Kidney (tissue), 14 donors: Measurements from ENCODE around the gene VSX1. TPM values are rescaled to one million over a fixed set of nuclear protein-coding genes. Genes with fewer than 3 reads are reported as not detected.

Experiments
- DNase-seq, 5 donors: peaks; one replicate each; pipeline ENCODE4 v3.0.0-alpha.2; 2013 to 2020
- FAIRE-seq: peaks from 2 replicates; lab custom pipeline; 2012; peaks lifted over from hg19 to GRCh38; lab: Jason Lieb, UNC
- H3K27ac ChIP-seq, 2 donors: one replicate each; pipeline ENCODE4 v1.7.0; 2013; ENCODE audit warnings: low read depth in 2 of 2, low read length in 2 of 2, inconsistent platforms in 1 of 2
- H3K27me3 ChIP-seq: one replicate; pipeline ENCODE4 v1.7.1; 2013; ENCODE audit warnings: low read length, inconsistent platforms; ENCODE audit not compliant: control insufficient read depth, insufficient read depth
- H3K36me3 ChIP-seq, 3 donors: one replicate each; pipeline versions ENCODE4 v1.7.0 to v1.7.1; 2013; ENCODE audit warnings: low read length in 3 of 3, control low read depth in 1 of 3, inconsistent platforms in 1 of 3; ENCODE audit not compliant: insufficient read depth in 3 of 3, control insufficient read depth in 2 of 3
- H3K4me1 ChIP-seq, 3 donors: one replicate each; pipeline versions ENCODE4 v1.7.0 to v1.7.1; 2013; ENCODE audit warnings: low read length in 3 of 3, inconsistent platforms in 1 of 3, low read depth in 1 of 3; ENCODE audit not compliant: control insufficient read depth in 2 of 3, insufficient read depth in 2 of 3
- H3K4me3 ChIP-seq, 3 donors: one replicate each; pipeline versions ENCODE4 v1.7.0 to v1.8.1; 2013; ENCODE audit warnings: low read length in 3 of 3, control low read depth in 1 of 3, inconsistent platforms in 1 of 3
- H3K9ac ChIP-seq, 3 donors: one replicate each; pipeline versions ENCODE4 v1.7.0 to v1.7.1; 2013; ENCODE audit warnings: low read length in 3 of 3, control low read depth in 1 of 3, inconsistent platforms in 1 of 3
- H3K9me3 ChIP-seq, 3 donors: one replicate each; pipeline versions ENCODE4 v1.7.0 to v1.7.1; 2013; ENCODE audit warnings: low read length in 3 of 3, control low read depth in 1 of 3, inconsistent platforms in 1 of 3; ENCODE audit not compliant: control insufficient read depth in 2 of 3, insufficient read depth in 1 of 3
- intact Hi-C: fragments of 100-400 bp; cut with DNase I; formaldehyde crosslinking; loops from one replicate; pipeline ENCODE4 v1.11.1; 2022
- polyA plus RNA-seq: library from polyadenylated mRNA; stranded (reverse); fragments of 350-450 nt; fragmentation: Illumina TruSeq; extraction: RNeasy Lipid Tissue Mini Kit (QIAGEN cat#74804); gene quantifications from one replicate; pipeline ENCODE4 v1.2.3, GENCODE V29; 2014; ENCODE audit warnings: low read depth, low replicate concordance; ENCODE audit not compliant: insufficient read depth
- total RNA-seq: library from RNA; stranded (reverse); fragmentation: NEBNext Ultra II Directional; extraction: Animal tissue kit (Norgen Biotek cat#: 25700); gene quantifications from one replicate; pipeline ENCODE4 v1.2.1, GENCODE V29; 2021
- TF ChIP-seq, protein P1 (sequence below): IDR thresholded peaks from 3 replicates; pipeline ENCODE4 v1.5.1; 2012; ENCODE audit warnings: mild to moderate bottlenecking, moderate library complexity, borderline replicate concordance; ENCODE audit not compliant: insufficient read depth; ENCODE audit errors: extremely low read depth
- donor health status: control.
- donor health status: control.
- donor health status: control.
- donor health status: control.
- donor health status: control.
- donor health status: DM: yes; HTN: yes; CAD: no.
- donor health status: Normal renal cell carcinoma (clear cell type).

The VSX1 gene
- total and polyA plus RNA-seq, 2 donors from 2014 or later = 0.41 TPM; not detected in 1

DNA sequence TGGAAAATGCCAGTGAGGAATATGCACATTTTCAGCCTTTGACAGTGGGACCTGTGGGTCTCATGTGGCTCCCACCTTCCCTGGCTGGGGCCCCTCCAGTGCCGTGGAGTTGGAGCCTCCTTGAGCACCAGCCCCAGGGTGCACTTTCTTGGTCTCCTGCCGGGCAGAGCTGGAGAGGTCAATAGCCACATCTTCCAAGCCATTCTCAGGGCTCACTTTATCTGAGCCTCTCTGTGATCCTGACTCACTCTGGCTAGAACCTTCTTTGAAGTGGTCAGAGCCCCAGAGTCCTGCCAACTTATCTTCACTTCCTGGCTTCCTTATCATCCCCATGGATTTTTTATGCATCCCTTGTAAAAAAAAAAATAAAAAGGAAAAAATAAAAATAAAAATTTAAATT is 5.7 kb downstream of the VSX1 start:
- no peak overlapping the region for H3K27ac ChIP-seq
- no peaks in the 10 kb centered on the region for H3K36me3 ChIP-seq
- H3K4me3 ChIP-seq = no peak overlapping the region
- no peaks in the 10 kb centered on the region for H3K4me1 ChIP-seq
- FAIRE-seq = no peak
- peaks cover 27% of the 10 kb centered on the region for H3K27me3 ChIP-seq
- no peak overlapping the region for H3K9ac ChIP-seq
- TF ChIP-seq, protein P1, sequence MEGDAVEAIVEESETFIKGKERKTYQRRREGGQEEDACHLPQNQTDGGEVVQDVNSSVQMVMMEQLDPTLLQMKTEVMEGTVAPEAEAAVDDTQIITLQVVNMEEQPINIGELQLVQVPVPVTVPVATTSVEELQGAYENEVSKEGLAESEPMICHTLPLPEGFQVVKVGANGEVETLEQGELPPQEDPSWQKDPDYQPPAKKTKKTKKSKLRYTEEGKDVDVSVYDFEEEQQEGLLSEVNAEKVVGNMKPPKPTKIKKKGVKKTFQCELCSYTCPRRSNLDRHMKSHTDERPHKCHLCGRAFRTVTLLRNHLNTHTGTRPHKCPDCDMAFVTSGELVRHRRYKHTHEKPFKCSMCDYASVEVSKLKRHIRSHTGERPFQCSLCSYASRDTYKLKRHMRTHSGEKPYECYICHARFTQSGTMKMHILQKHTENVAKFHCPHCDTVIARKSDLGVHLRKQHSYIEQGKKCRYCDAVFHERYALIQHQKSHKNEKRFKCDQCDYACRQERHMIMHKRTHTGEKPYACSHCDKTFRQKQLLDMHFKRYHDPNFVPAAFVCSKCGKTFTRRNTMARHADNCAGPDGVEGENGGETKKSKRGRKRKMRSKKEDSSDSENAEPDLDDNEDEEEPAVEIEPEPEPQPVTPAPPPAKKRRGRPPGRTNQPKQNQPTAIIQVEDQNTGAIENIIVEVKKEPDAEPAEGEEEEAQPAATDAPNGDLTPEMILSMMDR = no peak
- DNase-seq = no peak
- intact Hi-C loops = no loop called here
- no peaks in the 10 kb centered on the region for H3K9me3 ChIP-seq

DNA sequence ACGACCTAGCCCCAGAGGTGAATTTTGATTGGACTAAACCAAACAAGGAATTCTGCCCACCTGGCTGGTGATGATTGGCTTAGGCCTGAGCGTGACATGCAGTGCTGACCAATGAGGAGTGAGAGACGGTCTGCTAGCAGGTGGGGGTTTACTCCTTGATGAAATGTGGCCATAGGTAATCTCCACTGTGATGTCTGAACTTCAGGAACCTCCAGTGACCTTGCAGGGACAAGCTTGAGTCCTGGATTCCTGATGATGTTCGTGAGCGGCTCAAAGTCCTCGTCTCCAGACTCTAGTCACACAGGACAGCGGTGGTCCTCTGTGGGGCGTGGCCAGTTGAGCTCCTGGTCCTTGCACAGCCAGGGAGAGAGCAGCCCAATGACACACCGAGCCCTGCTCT is 8.4 kb downstream of the VSX1 start:
- H3K27ac ChIP-seq = no peak overlapping the region
- H3K36me3 ChIP-seq = no peaks in the 10 kb centered on the region
- no peak overlapping the region for H3K4me3 ChIP-seq
- H3K9me3 ChIP-seq = no peaks in the 10 kb centered on the region
- H3K27me3 ChIP-seq = peaks cover 15% of the 10 kb centered on the region
- H3K4me1 ChIP-seq = no peaks in the 10 kb centered on the region
- DNase-seq = no peak
- TF ChIP-seq, protein P1 = no peak
- H3K9ac ChIP-seq = no peak overlapping the region
- no peak for FAIRE-seq
- intact Hi-C loops = loop anchor here (5.0 kb wide), 1 partner anchor 114 kb away; no protein-coding TSS in a partner anchor

DNA sequence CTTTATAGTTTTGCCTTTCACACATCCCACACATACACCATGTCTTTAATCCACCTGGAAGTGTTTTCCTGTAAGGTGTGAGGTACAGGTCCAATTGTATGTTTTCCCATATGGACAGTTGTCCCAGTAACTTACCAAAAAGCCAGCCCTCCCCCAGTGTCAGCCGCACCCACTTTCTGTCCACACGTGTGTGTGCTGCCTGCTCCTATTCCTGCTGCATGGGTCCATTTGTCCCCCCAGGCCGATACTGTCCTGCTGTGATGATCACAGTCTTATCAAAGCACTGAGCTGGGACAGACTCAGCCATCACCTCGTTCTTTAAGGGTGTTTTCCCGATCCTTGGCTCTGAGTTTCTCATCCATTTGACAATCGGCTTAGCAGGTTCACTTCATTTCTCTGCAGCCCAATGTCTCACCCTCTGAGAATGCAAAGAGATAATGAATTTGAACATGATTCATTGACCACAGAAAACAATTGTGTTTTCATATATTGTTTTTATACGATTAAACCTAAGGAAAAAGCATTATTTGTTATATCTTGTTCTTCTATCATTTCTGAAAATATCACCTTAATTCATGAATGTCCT is 9.6 kb downstream of the VSX1 start:
- DNase-seq (no peak), FAIRE-seq (no peak)
- no peaks in the 10 kb centered on the region for H3K36me3 ChIP-seq
- H3K4me1 ChIP-seq = no peaks in the 10 kb centered on the region
- intact Hi-C loops = loop anchor here (5.0 kb wide), 1 partner anchor 115 kb away; no protein-coding TSS in a partner anchor
- H3K4me3 ChIP-seq = no peak overlapping the region
- no peak overlapping the region for H3K27ac ChIP-seq
- H3K9ac ChIP-seq = no peak overlapping the region
- H3K9me3 ChIP-seq = peaks cover 0 to 3% (median 0%) of the 10 kb centered on the region in 3 donors
- H3K27me3 ChIP-seq = peaks cover 8% of the 10 kb centered on the region
- TF ChIP-seq, protein P1 = no peak
